ENCODE results near the gene TMEM116.
"Not testable (repeated sequence)": the region's sequence is repeated elsewhere in the genome, so short reads cannot be mapped to it uniquely, and the experiment has no call there.

Gene TMEM116

DNA sequence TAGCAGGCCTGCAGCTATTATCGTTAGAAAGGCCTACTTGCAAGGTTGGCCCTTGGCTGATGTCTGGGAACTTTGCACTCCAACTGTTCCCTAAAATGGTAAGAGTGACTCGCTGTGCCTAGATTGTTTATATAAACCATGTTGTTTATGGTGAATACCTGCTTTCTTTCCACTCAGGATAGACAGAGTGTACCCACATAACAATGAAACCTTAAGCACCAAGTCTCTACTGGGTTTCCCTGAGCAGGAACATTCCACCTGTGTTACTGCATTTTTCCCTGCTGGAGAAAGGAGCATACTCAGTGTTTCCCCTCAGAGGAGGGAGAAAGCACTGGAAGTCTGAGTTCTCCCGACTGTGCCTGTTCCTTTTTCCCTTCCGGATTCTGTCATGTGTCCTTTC, 33.0 kb upstream of the TMEM116 start:
- no peak overlapping the region for H3K4me2 ChIP-seq (ENCODE audit: low read length)
- H3K27ac ChIP-seq (ENCODE audit: low read depth, low read length), result no peak overlapping the region
- H3K9me3 ChIP-seq (ENCODE audit: control insufficient read depth, insufficient read depth, low read length), result no peaks in the 10 kb centered on the region
- no peak for TF ChIP-seq EZH2phosphoT487 (IDR thresholded peaks at IDR 0.05; ENCODE audit: borderline replicate concordance, low read length)
- TF ChIP-seq, protein P1, sequence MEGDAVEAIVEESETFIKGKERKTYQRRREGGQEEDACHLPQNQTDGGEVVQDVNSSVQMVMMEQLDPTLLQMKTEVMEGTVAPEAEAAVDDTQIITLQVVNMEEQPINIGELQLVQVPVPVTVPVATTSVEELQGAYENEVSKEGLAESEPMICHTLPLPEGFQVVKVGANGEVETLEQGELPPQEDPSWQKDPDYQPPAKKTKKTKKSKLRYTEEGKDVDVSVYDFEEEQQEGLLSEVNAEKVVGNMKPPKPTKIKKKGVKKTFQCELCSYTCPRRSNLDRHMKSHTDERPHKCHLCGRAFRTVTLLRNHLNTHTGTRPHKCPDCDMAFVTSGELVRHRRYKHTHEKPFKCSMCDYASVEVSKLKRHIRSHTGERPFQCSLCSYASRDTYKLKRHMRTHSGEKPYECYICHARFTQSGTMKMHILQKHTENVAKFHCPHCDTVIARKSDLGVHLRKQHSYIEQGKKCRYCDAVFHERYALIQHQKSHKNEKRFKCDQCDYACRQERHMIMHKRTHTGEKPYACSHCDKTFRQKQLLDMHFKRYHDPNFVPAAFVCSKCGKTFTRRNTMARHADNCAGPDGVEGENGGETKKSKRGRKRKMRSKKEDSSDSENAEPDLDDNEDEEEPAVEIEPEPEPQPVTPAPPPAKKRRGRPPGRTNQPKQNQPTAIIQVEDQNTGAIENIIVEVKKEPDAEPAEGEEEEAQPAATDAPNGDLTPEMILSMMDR (IDR thresholded peaks at IDR 0.05; ENCODE audit: low read depth, low read length, poor library complexity, severe bottlenecking), result no peak
- no peak overlapping the region for H3K4me3 ChIP-seq (ENCODE audit: low read length)
- H3F3A ChIP-seq (ENCODE audit: control insufficient read depth, insufficient read depth), result peaks cover 11% of the 10 kb centered on the region
- peaks cover 4% of the 10 kb centered on the region; the same call in 1 of the 2 replicates for H3K79me2 ChIP-seq (ENCODE audit: control insufficient read depth, low read length)
- H3K4me1 ChIP-seq (ENCODE audit: control insufficient read depth, low read length), result peaks cover 7% of the 10 kb centered on the region
- peaks cover 89% of the 10 kb centered on the region for H3K36me3 ChIP-seq (ENCODE audit: control insufficient read depth, low read length)
- H3K27me3 ChIP-seq (ENCODE audit: control insufficient read depth, low read length), result no peaks in the 10 kb centered on the region
- no peaks in the 10 kb centered on the region; the same call in 1 of the 2 replicates for H4K20me1 ChIP-seq (ENCODE audit: control insufficient read depth, insufficient read depth, low read depth, low read length)
- H3K9me2 ChIP-seq (replicated peaks; ENCODE audit: control insufficient read depth, low read length), result no peaks in the 10 kb centered on the region

GRCh38 chr12:112036614-112037013, 23.6 kb upstream of the TMEM116 start:
- not testable (repeated sequence) for H3K4me3 ChIP-seq (ENCODE audit: low read length); H3K4me2 ChIP-seq (ENCODE audit: low read length); H3K9me2 ChIP-seq (replicated peaks; ENCODE audit: control insufficient read depth, low read length); H4K20me1 ChIP-seq (ENCODE audit: control insufficient read depth, insufficient read depth, low read depth, low read length); H3K27me3 ChIP-seq (ENCODE audit: control insufficient read depth, low read length); H3K9me3 ChIP-seq (ENCODE audit: control insufficient read depth, insufficient read depth, low read length); H3K79me2 ChIP-seq (ENCODE audit: control insufficient read depth, low read length); H3K27ac ChIP-seq (ENCODE audit: low read depth, low read length); H3F3A ChIP-seq (ENCODE audit: control insufficient read depth, insufficient read depth); H3K4me1 ChIP-seq (ENCODE audit: control insufficient read depth, low read length)
- H3K36me3 ChIP-seq (ENCODE audit: control insufficient read depth, low read length), result peaks cover 81% of the 10 kb centered on the region

- no peaks in the 10 kb centered on the region for H3K79me2 ChIP-seq (ENCODE audit: control insufficient read depth, low read length)
- no peaks in the 10 kb centered on the region for H3K27me3 ChIP-seq (ENCODE audit: control insufficient read depth, low read length)
- H3K27ac ChIP-seq (ENCODE audit: low read depth, low read length), result no peak overlapping the region
- TF ChIP-seq, protein P1 (IDR thresholded peaks at IDR 0.05; ENCODE audit: low read depth, low read length, poor library complexity, severe bottlenecking), result no peak
- no peak for TF ChIP-seq EZH2phosphoT487 (IDR thresholded peaks at IDR 0.05; ENCODE audit: borderline replicate concordance, low read length)
- H3K9me3 ChIP-seq (ENCODE audit: control insufficient read depth, insufficient read depth, low read length), result no peaks in the 10 kb centered on the region
- H3K9me2 ChIP-seq (replicated peaks; ENCODE audit: control insufficient read depth, low read length), result no peaks in the 10 kb centered on the region
- H3F3A ChIP-seq (ENCODE audit: control insufficient read depth, insufficient read depth), result peaks cover 10% of the 10 kb centered on the region; the same call in 1 of the 2 replicates
- no peaks in the 10 kb centered on the region for H4K20me1 ChIP-seq (ENCODE audit: control insufficient read depth, insufficient read depth, low read depth, low read length)
- no peak overlapping the region for H3K4me2 ChIP-seq (ENCODE audit: low read length)
- no peak overlapping the region for H3K4me3 ChIP-seq (ENCODE audit: low read length)
- peaks cover 81% of the 10 kb centered on the region for H3K36me3 ChIP-seq (ENCODE audit: control insufficient read depth, low read length)
- H3K4me1 ChIP-seq (ENCODE audit: control insufficient read depth, low read length), result no peaks in the 10 kb centered on the region
Observed at GRCh38 chr12:112035219-112035785, 22.3 kb upstream of the TMEM116 start.

GRCh38 chr12:112032292-112032691, 19.3 kb upstream of the TMEM116 start:
- H4K20me1 ChIP-seq (ENCODE audit: control insufficient read depth, insufficient read depth, low read depth, low read length), result no peaks in the 10 kb centered on the region
- H3K9me3 ChIP-seq (ENCODE audit: control insufficient read depth, insufficient read depth, low read length), result no peaks in the 10 kb centered on the region
- no peak overlapping the region for H3K4me3 ChIP-seq (ENCODE audit: low read length)
- TF ChIP-seq EZH2phosphoT487 (IDR thresholded peaks at IDR 0.05; ENCODE audit: borderline replicate concordance, low read length), result no peak
- TF ChIP-seq, protein P1 (IDR thresholded peaks at IDR 0.05; ENCODE audit: low read depth, low read length, poor library complexity, severe bottlenecking), result no peak
- H3F3A ChIP-seq (ENCODE audit: control insufficient read depth, insufficient read depth), result peaks cover 32% of the 10 kb centered on the region
- H3K79me2 ChIP-seq (ENCODE audit: control insufficient read depth, low read length), result no peaks in the 10 kb centered on the region
- H3K9me2 ChIP-seq (replicated peaks; ENCODE audit: control insufficient read depth, low read length), result no peaks in the 10 kb centered on the region
- peaks cover 78% of the 10 kb centered on the region for H3K36me3 ChIP-seq (ENCODE audit: control insufficient read depth, low read length)
- H3K27ac ChIP-seq (ENCODE audit: low read depth, low read length), result no peak overlapping the region
- peaks cover 6% of the 10 kb centered on the region; the same call in 1 of the 2 replicates for H3K4me1 ChIP-seq (ENCODE audit: control insufficient read depth, low read length)
- H3K4me2 ChIP-seq (ENCODE audit: low read length), result no peak overlapping the region
- H3K27me3 ChIP-seq (ENCODE audit: control insufficient read depth, low read length), result no peaks in the 10 kb centered on the region

All from DOHH2 (cell line).